Loucy (cell line): ENCODE measurements around the gene ZNF436.

Experiments used
- H2AFZ ChIP-seq: fragments of 200-600 bp; sonication (generic); 2 replicates; pipeline ENCODE4 v1.6.0; 2016; ENCODE audit warnings: antibody characterized with exemption, mild to moderate bottlenecking, low read length, moderate library complexity
- H3F3A ChIP-seq: fragments of 200-600 bp; 2 replicates; pipeline ENCODE4 v1.6.0; 2016; ENCODE audit warnings: antibody characterized with exemption, low read depth, mild to moderate bottlenecking
- H3K27me3 ChIP-seq: fragments of 200-600 bp; sonication (generic); 2 replicates; pipeline ENCODE4 v1.6.1; 2014; ENCODE audit warnings: low read length, mild to moderate bottlenecking; ENCODE audit not compliant: insufficient read depth, poor library complexity, severe bottlenecking
- H3K36me3 ChIP-seq: fragments of 200-600 bp; sonication (generic); 2 replicates; pipeline ENCODE4 v1.6.1; 2016; ENCODE audit warnings: low read length; ENCODE audit not compliant: insufficient read depth
- H3K4me1 ChIP-seq: fragments of 200-600 bp; sonication (generic); 2 replicates; pipeline ENCODE4 v1.5.1; 2014; ENCODE audit warnings: low read length, mild to moderate bottlenecking; ENCODE audit not compliant: insufficient read depth, poor library complexity, severe bottlenecking
- H3K4me2 ChIP-seq: fragments of 200-600 bp; sonication (generic); 2 replicates; pipeline ENCODE4 v1.6.0; 2014; ENCODE audit warnings: antibody characterized with exemption, low read length, low read depth, mild to moderate bottlenecking; ENCODE audit not compliant: poor library complexity, severe bottlenecking
- H3K4me3 ChIP-seq: fragments of 200-600 bp; sonication (generic); 2 replicates; pipeline ENCODE4 v1.5.1; 2014; ENCODE audit warnings: low read length, mild to moderate bottlenecking, mixed read lengths; ENCODE audit not compliant: poor library complexity, severe bottlenecking
- H3K79me2 ChIP-seq: fragments of 200-600 bp; sonication (generic); 2 replicates; pipeline ENCODE4 v1.6.1; 2014; ENCODE audit warnings: low read length; ENCODE audit not compliant: insufficient read depth
- H3K9ac ChIP-seq: fragments of 200-600 bp; sonication (generic); 2 replicates; pipeline ENCODE4 v1.6.0; 2014; ENCODE audit warnings: mild to moderate bottlenecking, low read depth, low read length, moderate library complexity; ENCODE audit not compliant: poor library complexity, severe bottlenecking
- H3K9me2 ChIP-seq: fragments of 200-600 bp; sonication (generic); replicated peaks from 2 replicates; pipeline ENCODE4 v1.6.1; 2016; ENCODE audit warnings: low read depth, low read length, mixed read lengths
- H3K9me3 ChIP-seq: fragments of 200-600 bp; sonication (generic); 2 replicates; pipeline ENCODE4 v1.6.1; 2014; ENCODE audit warnings: mild to moderate bottlenecking, antibody characterized with exemption, low read length, low read depth; ENCODE audit not compliant: insufficient read depth
- H4K20me1 ChIP-seq: fragments of 200-600 bp; sonication (generic); 2 replicates; pipeline ENCODE4 v1.6.0; 2014; ENCODE audit warnings: antibody characterized with exemption, low read length, mild to moderate bottlenecking; ENCODE audit not compliant: insufficient read depth, poor library complexity, severe bottlenecking
- EZH2phosphoT487 ChIP-seq: fragments of 200-600 bp; IDR thresholded peaks from 2 replicates; pipeline ENCODE4 v1.6.1; 2018; ENCODE audit warnings: antibody characterized with exemption, mild to moderate bottlenecking, moderate library complexity, borderline replicate concordance
- TF ChIP-seq, protein P1 (sequence below): fragments of 200-600 bp; sonication (generic); conservative IDR thresholded peaks from 2 replicates; pipeline ENCODE4 v1.5.1; 2014; ENCODE audit warnings: mild to moderate bottlenecking, antibody characterized with exemption, low read length

The ZNF436 gene

DNA sequence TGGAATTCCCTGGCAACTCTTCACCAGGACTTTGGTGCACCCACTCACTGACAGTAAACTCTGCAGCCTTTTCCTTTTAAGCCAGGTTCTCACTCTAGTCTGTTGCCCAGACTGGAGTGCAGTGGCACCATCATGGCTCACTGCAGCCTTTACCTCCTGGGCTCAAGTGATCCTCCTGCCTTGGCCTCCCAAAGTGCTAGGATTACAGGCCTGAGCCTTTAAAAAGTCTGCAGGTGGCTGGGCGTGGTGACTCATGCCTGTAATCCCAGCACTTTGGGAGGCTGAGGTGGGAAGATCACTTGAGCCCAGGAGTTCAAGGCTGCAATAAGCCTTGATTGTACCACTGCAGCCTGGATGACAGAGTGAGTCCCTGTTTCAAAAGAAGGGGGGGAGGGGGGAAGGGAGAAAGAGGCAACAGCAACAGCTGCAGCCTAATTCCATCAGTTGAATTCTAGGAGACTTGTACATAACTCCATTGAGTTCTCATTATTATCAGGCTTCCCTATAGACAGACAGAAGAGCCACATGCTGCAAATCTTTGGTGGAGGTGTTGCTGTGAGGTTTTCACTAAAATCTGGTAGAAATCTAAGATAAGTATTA is 17.4 kb downstream of the ZNF436 start:
- no peaks in the 10 kb centered on the region for H3K27me3 ChIP-seq
- no peaks in the 10 kb centered on the region for H3K79me2 ChIP-seq
- H3K36me3 ChIP-seq = no peaks in the 10 kb centered on the region
- H3K4me2 ChIP-seq = no peak overlapping the region
- H3K4me3 ChIP-seq = no peak overlapping the region
- no peak overlapping the region for H3K9ac ChIP-seq
- H2AFZ ChIP-seq = no peak overlapping the region
- no peaks in the 10 kb centered on the region for H3K9me3 ChIP-seq
- no peaks in the 10 kb centered on the region for H3F3A ChIP-seq
- no peaks in the 10 kb centered on the region for H4K20me1 ChIP-seq
- H3K9me2 ChIP-seq = no peaks in the 10 kb centered on the region
- H3K4me1 ChIP-seq = no peaks in the 10 kb centered on the region
- TF ChIP-seq, protein P1, sequence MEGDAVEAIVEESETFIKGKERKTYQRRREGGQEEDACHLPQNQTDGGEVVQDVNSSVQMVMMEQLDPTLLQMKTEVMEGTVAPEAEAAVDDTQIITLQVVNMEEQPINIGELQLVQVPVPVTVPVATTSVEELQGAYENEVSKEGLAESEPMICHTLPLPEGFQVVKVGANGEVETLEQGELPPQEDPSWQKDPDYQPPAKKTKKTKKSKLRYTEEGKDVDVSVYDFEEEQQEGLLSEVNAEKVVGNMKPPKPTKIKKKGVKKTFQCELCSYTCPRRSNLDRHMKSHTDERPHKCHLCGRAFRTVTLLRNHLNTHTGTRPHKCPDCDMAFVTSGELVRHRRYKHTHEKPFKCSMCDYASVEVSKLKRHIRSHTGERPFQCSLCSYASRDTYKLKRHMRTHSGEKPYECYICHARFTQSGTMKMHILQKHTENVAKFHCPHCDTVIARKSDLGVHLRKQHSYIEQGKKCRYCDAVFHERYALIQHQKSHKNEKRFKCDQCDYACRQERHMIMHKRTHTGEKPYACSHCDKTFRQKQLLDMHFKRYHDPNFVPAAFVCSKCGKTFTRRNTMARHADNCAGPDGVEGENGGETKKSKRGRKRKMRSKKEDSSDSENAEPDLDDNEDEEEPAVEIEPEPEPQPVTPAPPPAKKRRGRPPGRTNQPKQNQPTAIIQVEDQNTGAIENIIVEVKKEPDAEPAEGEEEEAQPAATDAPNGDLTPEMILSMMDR = no peak
- TF ChIP-seq EZH2phosphoT487 = no peak

- Histone ChIP-seq H3K4me1 (peaks cover 16% of the 10 kb centered on the region), H3K9ac (no peak overlapping the region), H3K9me3 (no peaks in the 10 kb centered on the region), H3K79me2 (peaks cover 32% of the 10 kb centered on the region), H2AFZ (no peak overlapping the region), H3K4me2 (no peak overlapping the region), H3K36me3 (no peaks in the 10 kb centered on the region), H3K4me3 (no peak overlapping the region), H3K9me2 (no peaks in the 10 kb centered on the region), H4K20me1 (peaks cover 29% of the 10 kb centered on the region), H3K27me3 (peaks cover 8% of the 10 kb centered on the region), H3F3A (no peaks in the 10 kb centered on the region)
- no peak for TF ChIP-seq EZH2phosphoT487
- TF ChIP-seq, protein P1 = no peak
These were observed 23.7 kb downstream of the ZNF436 start for GRCh38 chr1:23345920-23346319.

- H3F3A ChIP-seq = no peaks in the 10 kb centered on the region
- no peaks in the 10 kb centered on the region for H3K9me3 ChIP-seq
- H3K4me3 ChIP-seq = peak overlapping the region; percentile 80
- peak overlapping the region; percentile 83 for H2AFZ ChIP-seq
- peaks cover 41% of the 10 kb centered on the region for H3K79me2 ChIP-seq
- peak overlapping the region; percentile 91 for H3K4me2 ChIP-seq
- H3K4me1 ChIP-seq = peaks cover 25% of the 10 kb centered on the region
- H3K36me3 ChIP-seq = no peaks in the 10 kb centered on the region
- H4K20me1 ChIP-seq = peaks cover 38% of the 10 kb centered on the region
- no peaks in the 10 kb centered on the region for H3K9me2 ChIP-seq
- peak overlapping the region; percentile 97 for H3K9ac ChIP-seq
- peaks cover 8% of the 10 kb centered on the region for H3K27me3 ChIP-seq
- no peak for TF ChIP-seq EZH2phosphoT487
- TF ChIP-seq, protein P1 = no peak
These were observed 24.6 kb downstream of the ZNF436 start for GRCh38 chr1:23344987-23345472.
